ENCODE results near the gene EXOSC2. TPM values are rescaled to one million over a fixed set of nuclear protein-coding genes. Genes with fewer than 3 reads are reported as not detected.

EXOSC2 gene
- total and polyA plus RNA-seq, 2 of the 13 experiments (the other 11 are each of a cell fraction or from before 2014, with no cell fraction given), result 27.5 to 63.8 TPM

- no peak for TF ChIP-seq DNMT1 (CRISPR knock-in tag; IDR thresholded peaks at IDR 0.05)
- TF ChIP-seq, protein P1, sequence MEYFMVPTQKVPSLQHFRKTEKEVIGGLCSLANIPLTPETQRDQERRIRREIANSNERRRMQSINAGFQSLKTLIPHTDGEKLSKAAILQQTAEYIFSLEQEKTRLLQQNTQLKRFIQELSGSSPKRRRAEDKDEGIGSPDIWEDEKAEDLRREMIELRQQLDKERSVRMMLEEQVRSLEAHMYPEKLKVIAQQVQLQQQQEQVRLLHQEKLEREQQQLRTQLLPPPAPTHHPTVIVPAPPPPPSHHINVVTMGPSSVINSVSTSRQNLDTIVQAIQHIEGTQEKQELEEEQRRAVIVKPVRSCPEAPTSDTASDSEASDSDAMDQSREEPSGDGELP (IDR thresholded peaks at IDR 0.05; ENCODE audit: borderline replicate concordance, low read depth), result no peak
- TF ChIP-seq FOXP1 (IDR thresholded peaks at IDR 0.05), result no peak
- TF ChIP-seq FOXP1 (CRISPR knock-in tag; IDR thresholded peaks at IDR 0.05), result no peak
- TF ChIP-seq SNAI1 (CRISPR knock-in tag; IDR thresholded peaks at IDR 0.05; ENCODE audit: borderline replicate concordance), result 0 out of 2 replicates have a peak, but pooled peaks have one; percentile 50
- TF ChIP-seq, protein P2, sequence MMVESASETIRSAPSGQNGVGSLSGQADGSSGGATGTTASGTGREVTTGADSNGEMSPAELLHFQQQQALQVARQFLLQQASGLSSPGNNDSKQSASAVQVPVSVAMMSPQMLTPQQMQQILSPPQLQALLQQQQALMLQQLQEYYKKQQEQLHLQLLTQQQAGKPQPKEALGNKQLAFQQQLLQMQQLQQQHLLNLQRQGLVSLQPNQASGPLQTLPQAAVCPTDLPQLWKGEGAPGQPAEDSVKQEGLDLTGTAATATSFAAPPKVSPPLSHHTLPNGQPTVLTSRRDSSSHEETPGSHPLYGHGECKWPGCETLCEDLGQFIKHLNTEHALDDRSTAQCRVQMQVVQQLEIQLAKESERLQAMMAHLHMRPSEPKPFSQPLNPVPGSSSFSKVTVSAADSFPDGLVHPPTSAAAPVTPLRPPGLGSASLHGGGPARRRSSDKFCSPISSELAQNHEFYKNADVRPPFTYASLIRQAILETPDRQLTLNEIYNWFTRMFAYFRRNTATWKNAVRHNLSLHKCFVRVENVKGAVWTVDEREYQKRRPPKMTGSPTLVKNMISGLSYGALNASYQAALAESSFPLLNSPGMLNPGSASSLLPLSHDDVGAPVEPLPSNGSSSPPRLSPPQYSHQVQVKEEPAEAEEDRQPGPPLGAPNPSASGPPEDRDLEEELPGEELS (CRISPR knock-in tag; IDR thresholded peaks at IDR 0.05), result peak; percentile 30; the same call in 1 of the 2 replicates
- no peak for TF ChIP-seq ZC3H4 (CRISPR knock-in tag; IDR thresholded peaks at IDR 0.05; ENCODE audit: borderline replicate concordance)
- TF ChIP-seq ZNF253 (CRISPR knock-in tag; IDR thresholded peaks at IDR 0.05; ENCODE audit: borderline replicate concordance), result peak; percentile 40; the same call in 1 of the 2 replicates
- TF ChIP-seq ZNF496 (CRISPR knock-in tag; IDR thresholded peaks at IDR 0.05; ENCODE audit: insufficient replicate concordance), result no peak
- TF ChIP-seq ZFAT (CRISPR knock-in tag; conservative IDR thresholded peaks at IDR 0.05), result no peak
- no peak; the same call in 1 of the 2 replicates for TF ChIP-seq NR2C2 (CRISPR knock-in tag; IDR thresholded peaks at IDR 0.05; ENCODE audit: borderline replicate concordance)
- no peak; the same call in 1 of the 2 replicates for TF ChIP-seq ADNP (CRISPR knock-in tag; IDR thresholded peaks at IDR 0.05)
- TF ChIP-seq, protein P3, sequence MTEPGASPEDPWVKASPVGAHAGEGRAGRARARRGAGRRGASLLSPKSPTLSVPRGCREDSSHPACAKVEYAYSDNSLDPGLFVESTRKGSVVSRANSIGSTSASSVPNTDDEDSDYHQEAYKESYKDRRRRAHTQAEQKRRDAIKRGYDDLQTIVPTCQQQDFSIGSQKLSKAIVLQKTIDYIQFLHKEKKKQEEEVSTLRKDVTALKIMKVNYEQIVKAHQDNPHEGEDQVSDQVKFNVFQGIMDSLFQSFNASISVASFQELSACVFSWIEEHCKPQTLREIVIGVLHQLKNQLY (CRISPR knock-in tag; IDR thresholded peaks at IDR 0.05), result no peak
- no peak for TF ChIP-seq SP1 (IDR thresholded peaks at IDR 0.05)
- no peak; the same call in 1 of the 2 replicates for TF ChIP-seq SP1 (CRISPR knock-in tag; IDR thresholded peaks at IDR 0.05)
- peak; percentile 94; the same call in 1 of the 2 replicates for TF ChIP-seq CREB3 (CRISPR knock-in tag; IDR thresholded peaks at IDR 0.05)
- no peak for TF ChIP-seq ZFP36L2 (CRISPR knock-in tag; IDR thresholded peaks at IDR 0.05)
- TF ChIP-seq IRF1 (CRISPR knock-in tag; IDR thresholded peaks at IDR 0.05; ENCODE audit: low read depth), result peak; percentile 31; the same call in 1 of the 2 replicates
- TF ChIP-seq FLYWCH1 (CRISPR knock-in tag; IDR thresholded peaks at IDR 0.05), result no peak
- peak; percentile 63 for TF ChIP-seq BHLHE40 (IDR thresholded peaks at IDR 0.05; ENCODE audit: low read length)
- TF ChIP-seq PHF8 (CRISPR knock-in tag; IDR thresholded peaks at IDR 0.05), result peak; percentile 78
- TF ChIP-seq NCOA1 (CRISPR knock-in tag; IDR thresholded peaks at IDR 0.05), result peak; percentile 83; the same call in 1 of the 2 replicates
- peak; percentile 77; the same call in 1 of the 2 replicates for TF ChIP-seq KLF15 (CRISPR knock-in tag; IDR thresholded peaks at IDR 0.05; ENCODE audit: borderline replicate concordance)
- peak; percentile 81; the same call in 1 of the 2 replicates for TF ChIP-seq CENPT (CRISPR knock-in tag; IDR thresholded peaks at IDR 0.05; ENCODE audit: low read depth)
These were observed 12.5 kb upstream of the EXOSC2 start (continued) for GRCh38 chr9:130680836-130681768.
